CD8-positive, alpha-beta memory T cell (primary cell): Measurements from ENCODE around the gene SKAP2. TPM values are rescaled to one million over a fixed set of nuclear protein-coding genes. Genes with fewer than 3 reads are reported as not detected.
A peak's percentile ranks its signal among the peaks of the same experiment; 100 is the strongest.

ENCODE experiments used
- CTCF ChIA-PET: fragments of 350-600 bp; sonication (Branson Sonifier 250); formaldehyde crosslinking; loops from one replicate; lab custom pipeline; 2021; ENCODE audit warnings: antibody characterized with exemption; lab: Charles Lee
- POLR2A ChIA-PET: fragments of 350-600 bp; sonication (Branson Sonifier 250); formaldehyde crosslinking; loops from one replicate; lab custom pipeline; 2021; ENCODE audit warnings: antibody characterized with exemption; lab: Charles Lee
- DNase-seq, 5 donors: peaks; one replicate each; pipeline versions ENCODE4 v3.0.0 to v3.0.0-alpha.2; 2020 to 2022; ENCODE audit warnings: mixed read lengths in 1 of 5
- H3K27ac ChIP-seq: one replicate; pipeline ENCODE4 v1.7.0; 2013; ENCODE audit warnings: low read depth, mild to moderate bottlenecking, low read length, moderate library complexity
- H3K27me3 ChIP-seq: 2 replicates; pipeline ENCODE4 v1.7.0; 2013; ENCODE audit warnings: low read length, mild to moderate bottlenecking; ENCODE audit not compliant: insufficient read depth, poor library complexity, severe bottlenecking
- H3K36me3 ChIP-seq: 2 replicates; pipeline ENCODE4 v1.7.0; 2013; ENCODE audit warnings: mild to moderate bottlenecking, low read length, moderate library complexity; ENCODE audit not compliant: insufficient read depth
- H3K4me1 ChIP-seq: 2 replicates; pipeline ENCODE4 v1.7.0; 2013; ENCODE audit warnings: mild to moderate bottlenecking, low read length, moderate library complexity; ENCODE audit not compliant: insufficient read depth
- H3K4me3 ChIP-seq: 2 replicates; pipeline ENCODE4 v1.7.0; 2013; ENCODE audit warnings: mild to moderate bottlenecking, low read length
- H3K9me3 ChIP-seq: 2 replicates; pipeline ENCODE4 v1.7.0; 2013; ENCODE audit warnings: mild to moderate bottlenecking, low read length
- H3K27ac Mint-ChIP-seq, 8 donors: one replicate each; pipeline ENCODE4 v1.8.0; 2020 to 2021; ENCODE audit warnings: mixed read lengths in 8 of 8, mild to moderate bottlenecking in 6 of 8, inconsistent platforms in 3 of 8, moderate library complexity in 3 of 8
- H3K27me3 Mint-ChIP-seq, 2 donors: one replicate each; pipeline ENCODE4 v1.8.0; 2020 to 2021; ENCODE audit warnings: mixed read lengths in 2 of 2, mild to moderate bottlenecking in 1 of 2, moderate library complexity in 1 of 2
- H3K36me3 Mint-ChIP-seq, 3 donors: one replicate each; pipeline ENCODE4 v1.8.0; 2020 to 2021; ENCODE audit warnings: mixed read lengths in 3 of 3, inconsistent platforms in 1 of 3, mild to moderate bottlenecking in 1 of 3
- H3K4me1 Mint-ChIP-seq, 3 donors: one replicate each; pipeline ENCODE4 v1.8.0; 2020 to 2021; ENCODE audit warnings: mixed read lengths in 3 of 3, inconsistent platforms in 1 of 3, mild to moderate bottlenecking in 1 of 3
- H3K4me3 Mint-ChIP-seq, 7 donors: one replicate each; pipeline ENCODE4 v1.8.0; 2020 to 2021; ENCODE audit warnings: mixed read lengths in 7 of 7, mild to moderate bottlenecking in 6 of 7, moderate library complexity in 4 of 7, inconsistent platforms in 2 of 7
- H3K9me3 Mint-ChIP-seq, 5 donors: one replicate each; pipeline ENCODE4 v1.8.0; 2020 to 2022; ENCODE audit warnings: mixed read lengths in 5 of 5, mild to moderate bottlenecking in 3 of 5, moderate library complexity in 2 of 5, inconsistent platforms in 1 of 5
- polyA plus RNA-seq: library from polyadenylated mRNA; unstranded; fragments of 300-500 nt; fragmentation: Illumina TruSeq; gene quantifications from one replicate; pipeline ENCODE4 v1.2.3, GENCODE V29; 2021
- total RNA-seq, 2 experiments: library from RNA; stranded (reverse); gene quantifications; one replicate each; pipeline ENCODE4 v1.2.3, GENCODE V29; 2021

The SKAP2 gene
- total and polyA plus RNA-seq, 3 experiments from 2014 or later = 11.4 to 55.2 (median 13.2) TPM

DNA sequence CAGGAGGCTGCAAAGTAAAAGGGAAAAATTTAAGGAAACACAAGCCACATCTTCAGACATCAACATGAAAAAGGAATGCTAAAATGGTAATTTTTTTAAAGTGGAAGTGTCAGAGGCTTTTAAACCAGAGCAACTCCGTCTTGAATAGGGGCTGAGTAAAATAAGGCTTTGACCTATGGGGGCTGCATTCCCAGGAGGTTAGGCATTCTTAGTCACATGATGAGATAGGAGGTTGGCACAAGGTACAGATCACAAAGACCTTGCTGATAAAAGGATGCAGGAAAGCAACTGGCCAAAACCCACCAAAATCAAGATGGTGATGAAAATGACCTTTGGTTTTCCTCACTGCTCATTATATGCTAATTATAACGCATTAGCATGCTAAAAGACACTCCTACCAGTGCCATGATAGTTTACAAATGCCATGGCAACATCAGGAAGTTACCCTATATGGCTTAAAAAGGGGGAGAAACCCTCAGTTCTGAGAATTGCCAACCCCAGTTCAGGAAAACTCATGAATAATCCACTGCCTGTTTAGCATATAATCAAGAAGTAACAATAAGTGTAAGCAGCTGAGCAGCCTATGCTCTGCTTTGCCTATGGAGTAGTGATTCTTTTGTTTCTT is 128.3 kb downstream of the SKAP2 start:
- H3K27ac Mint-ChIP-seq = no peak overlapping the region
- H3K27me3 ChIP-seq = no peaks in the 10 kb centered on the region
- no peak overlapping the region for H3K4me3 ChIP-seq
- POLR2A ChIA-PET = no interaction called here
- H3K4me3 Mint-ChIP-seq = no peak overlapping the region
- no peak for DNase-seq
- no peak overlapping the region for H3K27ac ChIP-seq
- CTCF ChIA-PET = no interaction called here
- no peaks in the 10 kb centered on the region for H3K9me3 Mint-ChIP-seq
- H3K4me1 Mint-ChIP-seq = no peaks in the 10 kb centered on the region
- peaks cover 3 to 19% (median 9%) of the 10 kb centered on the region in 3 donors for H3K36me3 Mint-ChIP-seq
- H3K36me3 ChIP-seq = no peaks in the 10 kb centered on the region
- H3K9me3 ChIP-seq = no peaks in the 10 kb centered on the region
- H3K4me1 ChIP-seq = no peaks in the 10 kb centered on the region
- H3K27me3 Mint-ChIP-seq = peaks cover 0 to 1% of the 10 kb centered on the region in 2 donors

DNA sequence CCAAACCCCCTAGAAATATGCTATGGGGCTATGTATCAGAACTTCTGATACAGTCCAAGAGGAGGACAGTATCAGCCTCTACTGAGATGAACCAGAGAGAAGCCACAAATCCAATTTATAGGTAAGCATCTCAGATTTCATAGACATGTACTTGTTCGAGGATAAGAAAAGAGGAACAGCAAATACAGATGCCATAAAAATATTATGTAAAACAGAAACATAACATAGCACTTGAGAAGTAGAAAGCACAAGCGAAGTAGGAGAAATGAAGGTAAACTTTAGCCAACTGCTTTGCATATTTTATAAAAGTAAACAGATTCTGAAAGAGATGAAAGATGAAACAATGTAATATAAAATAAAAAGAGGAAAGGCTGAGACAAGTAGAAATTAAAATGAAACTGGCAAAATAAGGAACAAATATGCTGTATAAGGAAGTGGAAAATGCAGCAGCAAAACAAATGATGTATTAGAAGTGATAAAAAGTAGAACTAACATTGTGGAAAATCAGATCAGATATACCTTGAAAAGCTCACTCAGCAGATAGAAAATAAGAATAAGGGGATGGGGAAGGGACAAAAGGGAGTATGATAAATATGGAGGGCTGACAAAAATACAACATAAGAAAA is 135.1 kb downstream of the SKAP2 start:
- H3K36me3 Mint-ChIP-seq = peaks cover 1 to 6% (median 5%) of the 10 kb centered on the region in 3 donors
- H3K4me1 Mint-ChIP-seq = no peaks in the 10 kb centered on the region
- Histone ChIP-seq H3K27ac (no peak overlapping the region), H3K27me3 (no peaks in the 10 kb centered on the region), H3K4me1 (no peaks in the 10 kb centered on the region), H3K36me3 (no peaks in the 10 kb centered on the region), H3K4me3 (no peak overlapping the region), H3K9me3 (no peaks in the 10 kb centered on the region)
- DNase-seq = no peak
- H3K4me3 Mint-ChIP-seq = no peak overlapping the region
- H3K27me3 Mint-ChIP-seq = peaks cover 0 to 1% of the 10 kb centered on the region in 2 donors
- H3K9me3 Mint-ChIP-seq = no peaks in the 10 kb centered on the region
- H3K27ac Mint-ChIP-seq = no peak overlapping the region
- POLR2A ChIA-PET = no interaction called here
- CTCF ChIA-PET = no interaction called here

DNA sequence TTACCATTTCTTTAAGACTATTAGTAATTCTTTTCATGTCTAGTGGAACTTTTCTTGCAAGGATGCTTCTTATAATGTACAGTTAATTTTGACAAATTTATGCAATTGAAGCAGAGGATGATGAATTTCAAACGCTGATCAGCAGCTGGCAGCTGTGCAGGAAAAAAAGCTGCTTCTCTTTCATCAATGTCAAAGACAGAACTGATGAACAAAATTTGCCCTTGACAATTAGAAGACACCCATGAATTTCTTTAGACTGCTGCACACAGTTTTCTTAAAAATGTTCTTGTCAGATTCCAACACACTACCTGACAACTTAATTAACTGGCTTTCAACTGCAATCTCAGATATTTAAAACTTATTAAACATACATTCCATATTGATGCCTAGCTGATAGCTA is 138.3 kb downstream of the SKAP2 start:
- H3K36me3 ChIP-seq = no peaks in the 10 kb centered on the region
- H3K27ac ChIP-seq = no peak overlapping the region
- Mint-ChIP-seq H3K4me1 (no peaks in the 10 kb centered on the region), H3K36me3 (peaks cover 2 to 9% (median 6%) of the 10 kb centered on the region in 3 donors), H3K27me3 (peaks cover 0 to 1% of the 10 kb centered on the region in 2 donors), H3K4me3 (no peak overlapping the region), H3K9me3 (no peaks in the 10 kb centered on the region), H3K27ac (no peak overlapping the region)
- ChIA-PET CTCF (no interaction called here), POLR2A (no interaction called here)
- DNase-seq = no peak
- H3K4me3 ChIP-seq = no peak overlapping the region
- H3K27me3 ChIP-seq = no peaks in the 10 kb centered on the region
- no peaks in the 10 kb centered on the region for H3K9me3 ChIP-seq
- H3K4me1 ChIP-seq = no peaks in the 10 kb centered on the region

GRCh38 chr7:26724795-26725194 is 139.6 kb downstream of the SKAP2 start:
- no peaks in the 10 kb centered on the region for H3K27me3 ChIP-seq
- ChIA-PET CTCF (no interaction called here), POLR2A (interaction anchor here (0.5 kb wide), 1 partner anchor 1342 kb away, joined by 3 read pairs; no protein-coding TSS in a partner anchor)
- no peak overlapping the region for H3K27ac ChIP-seq
- DNase-seq = no peak
- Mint-ChIP-seq H3K4me3 (no peak overlapping the region), H3K4me1 (no peaks in the 10 kb centered on the region), H3K27me3 (peaks cover 0 to 1% of the 10 kb centered on the region in 2 donors), H3K27ac (no peak overlapping the region), H3K9me3 (no peaks in the 10 kb centered on the region), H3K36me3 (peaks cover 2 to 11% (median 6%) of the 10 kb centered on the region in 3 donors)
- no peaks in the 10 kb centered on the region for H3K4me1 ChIP-seq
- H3K4me3 ChIP-seq = no peak overlapping the region
- no peaks in the 10 kb centered on the region for H3K9me3 ChIP-seq
- H3K36me3 ChIP-seq = no peaks in the 10 kb centered on the region

- H3K27ac ChIP-seq = no peak overlapping the region
- ChIA-PET POLR2A (no interaction called here), CTCF (no interaction called here)
- Mint-ChIP-seq H3K27ac (no peak overlapping the region), H3K9me3 (no peaks in the 10 kb centered on the region), H3K27me3 (peaks cover 0 to 2% of the 10 kb centered on the region in 2 donors), H3K36me3 (peaks cover 2 to 11% (median 6%) of the 10 kb centered on the region in 3 donors), H3K4me1 (no peaks in the 10 kb centered on the region), H3K4me3 (no peak overlapping the region)
- H3K4me3 ChIP-seq = no peak overlapping the region
- no peaks in the 10 kb centered on the region for H3K27me3 ChIP-seq
- H3K4me1 ChIP-seq = no peaks in the 10 kb centered on the region
- no peaks in the 10 kb centered on the region for H3K9me3 ChIP-seq
- DNase-seq = no peak
- no peaks in the 10 kb centered on the region for H3K36me3 ChIP-seq
Measured at GRCh38 chr7:26723129-26723528, 141.3 kb downstream of the SKAP2 start.

DNA sequence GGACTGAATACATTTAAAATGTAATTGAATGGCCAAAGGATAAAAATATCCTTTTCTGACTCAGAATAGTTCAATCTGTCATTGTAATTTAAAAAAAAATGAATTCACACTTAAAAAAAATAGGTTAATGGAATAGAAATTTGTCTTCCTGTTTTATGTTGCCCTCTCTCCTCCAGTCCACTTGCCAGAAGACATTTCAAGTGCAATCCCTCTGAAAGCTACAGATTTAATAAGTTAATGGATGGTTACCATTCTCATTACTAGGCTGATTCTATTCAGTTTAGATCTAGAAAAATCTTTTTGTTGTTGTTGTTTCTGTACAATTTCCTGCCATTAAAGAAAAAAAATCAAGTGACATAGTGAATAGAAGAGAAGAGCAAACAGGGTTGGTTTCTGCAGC is 142.9 kb downstream of the SKAP2 start:
- peaks cover 2 to 11% (median 6%) of the 10 kb centered on the region in 3 donors for H3K36me3 Mint-ChIP-seq
- H3K27me3 Mint-ChIP-seq = peaks cover 0 to 6% of the 10 kb centered on the region in 2 donors
- Histone ChIP-seq H3K4me1 (no peaks in the 10 kb centered on the region), H3K27me3 (no peaks in the 10 kb centered on the region), H3K4me3 (no peak overlapping the region), H3K27ac (no peak overlapping the region), H3K9me3 (no peaks in the 10 kb centered on the region), H3K36me3 (no peaks in the 10 kb centered on the region)
- CTCF ChIA-PET = no interaction called here
- H3K9me3 Mint-ChIP-seq = no peaks in the 10 kb centered on the region
- H3K4me1 Mint-ChIP-seq = no peaks in the 10 kb centered on the region
- DNase-seq = no peak
- H3K27ac Mint-ChIP-seq = no peak overlapping the region
- POLR2A ChIA-PET = no interaction called here
- H3K4me3 Mint-ChIP-seq = no peak overlapping the region

DNA sequence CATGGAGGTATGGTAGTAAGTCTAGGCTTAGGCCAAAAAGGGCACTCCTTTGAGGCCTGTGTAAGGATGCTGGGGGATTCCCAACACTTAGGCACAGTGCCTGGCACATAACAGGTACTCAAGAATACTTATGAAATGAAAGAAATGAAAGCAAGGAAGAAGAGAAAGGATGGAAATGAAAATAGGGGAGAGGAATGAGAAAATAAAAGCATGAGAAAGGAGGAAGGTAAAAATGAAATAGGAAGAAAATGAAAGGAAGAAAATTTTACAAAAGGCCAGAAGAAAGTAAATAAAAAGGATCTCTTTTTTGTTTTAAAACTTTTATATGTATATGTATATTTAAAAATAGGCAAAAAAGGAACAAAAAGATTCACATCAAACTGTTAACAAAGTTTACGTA is 146.3 kb downstream of the SKAP2 start:
- Mint-ChIP-seq H3K4me1 (no peaks in the 10 kb centered on the region), H3K36me3 (peaks cover 0 to 6% (median 2%) of the 10 kb centered on the region in 3 donors), H3K27ac (peak overlapping the region in 1 of 8 donors; percentile 52), H3K9me3 (no peaks in the 10 kb centered on the region), H3K4me3 (no peak overlapping the region), H3K27me3 (peaks cover 0 to 5% of the 10 kb centered on the region in 2 donors)
- no peaks in the 10 kb centered on the region for H3K4me1 ChIP-seq
- H3K27me3 ChIP-seq = no peaks in the 10 kb centered on the region
- H3K36me3 ChIP-seq = no peaks in the 10 kb centered on the region
- ChIA-PET POLR2A (no interaction called here), CTCF (no interaction called here)
- no peak overlapping the region for H3K27ac ChIP-seq
- H3K9me3 ChIP-seq = no peaks in the 10 kb centered on the region
- no peak for DNase-seq
- no peak overlapping the region for H3K4me3 ChIP-seq

GRCh38 chr7:26714438-26714837 is 150.0 kb downstream of the SKAP2 start:
- POLR2A ChIA-PET = no interaction called here
- H3K4me1 ChIP-seq = no peaks in the 10 kb centered on the region
- H3K4me3 Mint-ChIP-seq = no peak overlapping the region
- H3K27ac Mint-ChIP-seq = no peak overlapping the region
- no peaks in the 10 kb centered on the region for H3K9me3 ChIP-seq
- H3K27me3 Mint-ChIP-seq = peaks cover 0 to 5% of the 10 kb centered on the region in 2 donors
- H3K27ac ChIP-seq = no peak overlapping the region
- H3K4me3 ChIP-seq = no peak overlapping the region
- H3K9me3 Mint-ChIP-seq = no peaks in the 10 kb centered on the region
- no peaks in the 10 kb centered on the region for H3K27me3 ChIP-seq
- CTCF ChIA-PET = no interaction called here
- no peaks in the 10 kb centered on the region for H3K36me3 ChIP-seq
- no peak for DNase-seq
- no peaks in the 10 kb centered on the region for H3K36me3 Mint-ChIP-seq
- no peaks in the 10 kb centered on the region for H3K4me1 Mint-ChIP-seq
